GM21526 (cell line): Measurements from ENCODE around the gene POLE.

Experiments used
- ATAC-seq: cut with Tn5 transposase; IDR thresholded peaks from one replicate; pipeline ENCODE4 v1.9.1; 2021; ENCODE audit warnings: moderate library complexity; ENCODE audit not compliant: unreplicated experiment, low FRiP score

POLE gene

DNA sequence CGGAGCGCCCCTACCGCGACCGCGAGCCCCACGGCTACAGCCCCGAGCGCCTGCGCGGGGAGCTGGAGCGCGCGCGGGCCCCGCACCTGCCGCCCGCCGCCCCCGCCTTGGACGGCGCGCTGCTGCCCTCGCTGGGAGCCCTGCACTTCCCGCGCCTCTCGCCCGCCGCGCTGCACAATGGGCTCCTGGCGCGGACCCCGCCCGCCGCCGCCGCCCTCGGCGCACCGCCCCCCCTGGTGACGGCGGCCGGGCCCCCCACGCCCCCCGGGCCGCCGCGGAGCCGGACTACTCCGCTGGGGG is 103.8 kb downstream of the POLE start:
- no peak for ATAC-seq

GRCh38 chr12:132582582-132583410 is 104.3 kb downstream of the POLE start:
- ATAC-seq: no peak

DNA sequence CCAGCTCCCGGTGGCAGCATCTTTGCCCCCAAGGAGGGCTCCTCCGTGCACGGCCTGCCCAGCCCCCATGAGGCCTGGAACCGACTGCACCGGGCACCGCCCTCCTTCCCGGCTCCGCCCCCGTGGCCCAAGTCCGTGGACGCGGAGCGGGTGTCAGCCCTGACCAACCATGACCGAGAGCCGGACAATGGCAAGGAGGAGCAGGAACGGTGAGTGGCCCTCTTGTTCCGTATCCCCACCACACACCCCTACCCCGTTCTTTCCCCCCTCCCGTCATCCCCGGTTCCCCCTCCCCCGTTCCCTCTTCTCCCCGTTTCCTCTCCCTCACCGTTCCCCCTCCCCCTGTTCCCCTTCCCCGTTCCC is 105.1 kb downstream of the POLE start:
- ATAC-seq: no peak

DNA sequence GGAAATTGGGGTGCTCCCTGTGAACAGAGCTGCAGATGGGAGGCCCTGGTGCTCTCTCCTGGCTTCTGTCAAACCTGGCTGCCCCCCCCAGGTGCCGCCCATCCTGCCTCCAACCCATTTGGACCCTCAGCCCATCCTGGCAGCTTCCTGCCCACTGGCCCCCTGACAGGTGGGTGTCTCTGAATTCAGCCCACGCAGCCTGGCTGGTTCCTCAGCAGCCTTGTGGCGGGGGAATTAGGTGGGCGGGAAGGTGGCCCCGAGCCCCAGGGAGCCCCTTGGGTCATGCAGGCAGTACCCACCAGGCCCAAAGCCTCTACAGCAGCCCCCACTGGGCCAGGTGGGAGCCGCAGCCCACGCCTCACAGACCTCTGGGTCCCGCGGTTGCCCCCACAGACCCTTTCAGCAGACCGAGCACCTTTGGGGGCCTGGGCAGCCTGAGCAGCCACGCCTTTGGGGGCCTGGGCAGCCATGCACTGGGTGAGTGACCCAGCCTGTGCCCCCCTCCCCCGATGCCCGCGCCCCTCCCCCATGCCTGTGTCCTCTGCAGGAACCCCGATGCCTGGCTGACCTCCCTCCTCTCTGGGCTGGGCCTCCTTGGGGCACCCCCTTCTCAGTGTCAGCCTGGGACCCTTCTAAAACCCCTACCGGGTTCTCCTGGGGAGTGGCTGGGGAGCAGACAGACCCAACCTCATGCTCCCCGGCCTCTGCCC is 105.6 kb downstream of the POLE start:
- no peak for ATAC-seq

DNA sequence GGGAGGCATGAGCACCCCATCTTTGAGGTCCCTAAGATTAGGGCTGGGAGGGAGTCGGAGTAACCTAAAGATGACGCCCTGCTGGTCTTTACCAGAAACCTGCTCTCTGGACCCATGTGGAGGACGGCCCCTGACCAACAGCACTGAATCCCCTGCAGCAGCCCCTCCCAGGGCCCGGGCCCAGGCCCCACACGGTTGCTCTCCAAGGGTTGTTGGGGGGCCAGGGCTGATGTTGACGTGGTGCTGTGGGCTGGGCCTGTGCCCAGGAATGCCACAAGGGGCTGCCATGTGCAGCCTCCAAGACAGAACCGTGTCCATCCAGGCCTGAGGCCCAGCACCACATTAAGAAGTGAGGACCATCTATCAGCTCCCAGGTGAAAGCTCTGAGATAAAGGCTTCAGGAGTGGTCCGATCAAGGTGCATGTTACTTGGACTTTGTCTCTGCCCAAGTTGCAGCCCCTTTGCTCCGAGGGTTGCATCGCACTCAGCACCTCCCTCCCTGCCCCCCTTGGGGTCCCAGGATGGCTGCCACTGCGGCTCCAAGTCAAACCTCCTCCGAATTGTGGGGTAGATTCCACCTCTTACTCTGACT is 106.3 kb downstream of the POLE start:
- no peak for ATAC-seq

DNA sequence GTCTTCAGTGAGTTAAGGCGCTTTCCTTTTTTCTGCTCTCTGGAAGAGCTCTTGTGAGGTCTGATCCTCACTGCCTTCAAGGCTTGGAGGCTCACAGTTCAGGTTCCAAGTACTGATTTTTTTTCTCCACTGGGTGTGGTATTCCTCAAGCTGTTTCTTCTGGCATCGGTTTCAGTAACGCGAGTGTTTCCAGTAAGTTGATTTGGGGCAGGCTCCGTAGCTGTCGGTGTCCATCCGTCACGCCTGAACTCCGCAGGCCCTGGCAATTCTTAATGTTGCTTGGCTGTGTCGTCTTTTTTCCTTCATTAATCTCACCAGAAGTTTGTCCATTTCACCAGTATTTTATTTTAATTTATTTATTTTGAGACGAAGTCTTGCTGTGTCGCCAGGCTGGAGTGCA is 107.4 kb downstream of the POLE start:
- ATAC-seq: no peak

DNA sequence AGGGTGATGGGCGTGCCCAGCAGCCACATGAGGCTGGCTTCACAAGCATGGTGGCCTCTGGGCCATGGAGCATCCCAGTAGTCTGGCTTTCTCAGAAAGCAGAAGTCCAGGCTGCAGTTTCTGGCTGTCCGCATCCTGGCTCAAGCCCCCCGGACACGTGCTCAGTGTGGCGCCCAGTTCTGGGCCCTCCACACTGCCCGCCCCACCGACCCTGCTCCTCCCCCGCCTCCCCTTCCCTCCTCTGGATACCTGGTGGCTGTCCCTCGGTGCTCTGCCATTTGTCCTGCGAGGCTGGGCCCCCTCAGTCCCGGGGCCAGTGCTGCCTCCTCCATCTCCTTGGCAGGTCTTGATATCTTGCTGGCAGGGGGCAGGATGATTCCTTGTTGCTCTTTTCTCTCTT is 108.3 kb downstream of the POLE start:
- no peak for ATAC-seq

GRCh38 chr12:132578118-132578517 is 109.0 kb downstream of the POLE start:
- ATAC-seq: no peak

GRCh38 chr12:132577191-132577920 is 109.8 kb downstream of the POLE start:
- no peak for ATAC-seq

- no peak for ATAC-seq
Observed at GRCh38 chr12:132576701-132577100, 110.4 kb downstream of the POLE start.

DNA sequence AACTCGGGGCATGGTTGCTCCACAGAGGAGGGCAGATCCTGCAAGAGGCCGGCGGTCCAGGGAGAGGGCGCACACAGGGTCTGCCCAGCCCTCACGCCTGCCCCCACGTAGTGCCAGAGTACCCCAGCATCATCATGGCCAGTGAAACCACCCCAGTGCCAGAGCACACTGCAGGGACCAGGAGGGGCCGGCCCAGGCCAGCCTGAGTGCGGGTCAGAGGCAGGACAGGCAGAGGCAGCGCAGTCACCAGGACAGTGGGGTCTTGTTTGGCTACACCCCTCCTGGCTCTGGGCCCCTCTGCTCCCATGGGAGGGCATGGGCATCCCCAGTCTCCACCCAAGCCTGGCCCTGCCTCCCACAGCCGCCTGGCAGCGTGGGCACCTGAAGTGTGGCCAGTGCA is 111.5 kb downstream of the POLE start:
- no peak for ATAC-seq

DNA sequence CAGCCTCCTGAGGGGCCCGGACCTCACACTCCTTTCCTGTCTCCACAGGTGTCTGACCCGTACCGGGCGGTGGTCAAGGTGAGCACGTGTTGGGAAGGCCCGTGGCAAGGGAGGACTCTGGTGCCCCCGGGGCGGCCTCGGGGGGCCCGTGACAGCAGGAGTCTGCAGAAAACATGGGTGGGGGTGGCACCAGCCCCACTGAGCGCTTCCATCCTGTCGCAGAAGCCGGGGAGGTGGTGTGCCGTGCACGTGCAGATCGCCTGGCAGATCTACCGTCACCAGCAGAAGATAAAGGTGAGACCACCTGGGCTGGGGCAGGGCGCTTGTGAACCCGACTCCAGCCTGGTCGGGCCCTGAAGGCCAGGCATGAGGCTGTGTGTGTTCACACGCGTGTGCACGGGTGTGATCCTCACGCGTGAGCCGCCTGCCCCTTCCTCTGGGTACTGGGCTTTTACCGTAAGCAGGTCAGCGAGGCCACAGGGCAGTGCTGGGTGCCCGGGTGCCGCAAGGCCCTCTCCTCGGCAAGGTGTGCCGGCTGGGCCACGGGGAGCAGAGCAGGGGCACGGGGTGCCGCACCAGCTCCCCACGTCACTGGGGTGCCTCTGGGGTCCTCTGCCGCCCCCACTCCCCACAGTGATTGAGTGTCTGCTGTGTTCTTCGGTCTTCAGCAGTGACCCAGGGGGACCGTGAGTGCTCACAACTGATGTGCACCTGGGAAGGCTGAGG is 112.7 kb downstream of the POLE start:
- no peak for ATAC-seq
